ENCODE measurements around the gene NAA35.

Gene NAA35

DNA sequence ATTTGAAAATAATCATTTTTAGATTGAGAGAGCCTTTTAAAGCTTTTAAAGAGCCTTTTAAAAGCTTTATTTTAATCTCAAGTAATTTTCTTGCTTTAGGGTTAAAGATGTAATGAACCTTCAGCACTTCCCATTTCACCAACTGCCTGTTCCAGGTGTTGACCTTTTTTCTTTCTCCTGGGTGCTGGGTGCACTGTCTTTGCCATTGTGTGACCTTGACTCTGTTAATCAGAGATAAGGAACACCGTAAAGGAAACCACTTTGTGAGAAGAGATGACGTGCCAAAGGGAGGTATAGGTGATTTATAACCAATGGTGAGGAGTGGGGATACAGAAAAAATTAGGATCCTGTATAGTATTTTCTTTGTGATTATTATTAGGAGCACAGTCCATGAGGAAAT lies 68.2 kb downstream of the NAA35 start:
- TF ChIP-seq SNAI2 (CRISPR knock-in tag; IDR thresholded peaks at IDR 0.05) (no peak), ISL1 (CRISPR knock-in tag; IDR thresholded peaks at IDR 0.05) (no peak), ESRRG (CRISPR knock-in tag; IDR thresholded peaks at IDR 0.05) (no peak)
- TF ChIP-seq, protein P1, sequence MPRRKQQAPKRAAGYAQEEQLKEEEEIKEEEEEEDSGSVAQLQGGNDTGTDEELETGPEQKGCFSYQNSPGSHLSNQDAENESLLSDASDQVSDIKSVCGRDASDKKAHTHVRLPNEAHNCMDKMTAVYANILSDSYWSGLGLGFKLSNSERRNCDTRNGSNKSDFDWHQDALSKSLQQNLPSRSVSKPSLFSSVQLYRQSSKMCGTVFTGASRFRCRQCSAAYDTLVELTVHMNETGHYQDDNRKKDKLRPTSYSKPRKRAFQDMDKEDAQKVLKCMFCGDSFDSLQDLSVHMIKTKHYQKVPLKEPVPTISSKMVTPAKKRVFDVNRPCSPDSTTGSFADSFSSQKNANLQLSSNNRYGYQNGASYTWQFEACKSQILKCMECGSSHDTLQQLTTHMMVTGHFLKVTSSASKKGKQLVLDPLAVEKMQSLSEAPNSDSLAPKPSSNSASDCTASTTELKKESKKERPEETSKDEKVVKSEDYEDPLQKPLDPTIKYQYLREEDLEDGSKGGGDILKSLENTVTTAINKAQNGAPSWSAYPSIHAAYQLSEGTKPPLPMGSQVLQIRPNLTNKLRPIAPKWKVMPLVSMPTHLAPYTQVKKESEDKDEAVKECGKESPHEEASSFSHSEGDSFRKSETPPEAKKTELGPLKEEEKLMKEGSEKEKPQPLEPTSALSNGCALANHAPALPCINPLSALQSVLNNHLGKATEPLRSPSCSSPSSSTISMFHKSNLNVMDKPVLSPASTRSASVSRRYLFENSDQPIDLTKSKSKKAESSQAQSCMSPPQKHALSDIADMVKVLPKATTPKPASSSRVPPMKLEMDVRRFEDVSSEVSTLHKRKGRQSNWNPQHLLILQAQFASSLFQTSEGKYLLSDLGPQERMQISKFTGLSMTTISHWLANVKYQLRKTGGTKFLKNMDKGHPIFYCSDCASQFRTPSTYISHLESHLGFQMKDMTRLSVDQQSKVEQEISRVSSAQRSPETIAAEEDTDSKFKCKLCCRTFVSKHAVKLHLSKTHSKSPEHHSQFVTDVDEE (CRISPR knock-in tag; IDR thresholded peaks at IDR 0.05), result no peak
- ATAC-seq, result no peak

DNA sequence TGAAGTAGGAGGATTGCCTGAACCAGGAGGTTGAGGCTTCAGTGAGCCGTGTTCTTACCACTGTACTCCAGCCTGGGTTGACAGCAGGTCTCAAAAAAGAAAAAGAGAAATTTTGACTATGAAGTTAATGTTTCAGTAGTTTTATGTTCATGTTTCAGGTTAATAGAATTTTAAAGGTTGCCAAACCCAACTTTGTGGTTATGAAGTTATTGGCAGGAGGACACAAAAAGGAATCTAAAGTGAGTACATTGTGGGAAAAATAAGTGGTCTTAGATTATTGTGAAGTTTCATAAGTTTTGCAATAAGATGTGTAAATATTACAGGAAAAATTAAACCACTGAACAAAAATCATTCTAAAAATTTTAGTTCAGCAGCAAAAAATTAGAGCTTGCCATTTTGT lies 79.8 kb downstream of the NAA35 start:
- TF ChIP-seq, protein P2, sequence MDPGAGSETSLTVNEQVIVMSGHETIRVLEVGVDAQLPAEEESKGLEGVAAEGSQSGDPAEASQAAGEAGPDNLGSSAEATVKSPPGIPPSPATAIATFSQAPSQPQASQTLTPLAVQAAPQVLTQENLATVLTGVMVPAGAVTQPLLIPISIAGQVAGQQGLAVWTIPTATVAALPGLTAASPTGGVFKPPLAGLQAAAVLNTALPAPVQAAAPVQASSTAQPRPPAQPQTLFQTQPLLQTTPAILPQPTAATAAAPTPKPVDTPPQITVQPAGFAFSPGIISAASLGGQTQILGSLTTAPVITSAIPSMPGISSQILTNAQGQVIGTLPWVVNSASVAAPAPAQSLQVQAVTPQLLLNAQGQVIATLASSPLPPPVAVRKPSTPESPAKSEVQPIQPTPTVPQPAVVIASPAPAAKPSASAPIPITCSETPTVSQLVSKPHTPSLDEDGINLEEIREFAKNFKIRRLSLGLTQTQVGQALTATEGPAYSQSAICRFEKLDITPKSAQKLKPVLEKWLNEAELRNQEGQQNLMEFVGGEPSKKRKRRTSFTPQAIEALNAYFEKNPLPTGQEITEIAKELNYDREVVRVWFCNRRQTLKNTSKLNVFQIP (CRISPR knock-in tag; IDR thresholded peaks at IDR 0.05; ENCODE audit: borderline replicate concordance, low read depth), result no peak
- no peak for TF ChIP-seq ZFP3 (CRISPR knock-in tag; IDR thresholded peaks at IDR 0.05)
- TF ChIP-seq, protein P3, sequence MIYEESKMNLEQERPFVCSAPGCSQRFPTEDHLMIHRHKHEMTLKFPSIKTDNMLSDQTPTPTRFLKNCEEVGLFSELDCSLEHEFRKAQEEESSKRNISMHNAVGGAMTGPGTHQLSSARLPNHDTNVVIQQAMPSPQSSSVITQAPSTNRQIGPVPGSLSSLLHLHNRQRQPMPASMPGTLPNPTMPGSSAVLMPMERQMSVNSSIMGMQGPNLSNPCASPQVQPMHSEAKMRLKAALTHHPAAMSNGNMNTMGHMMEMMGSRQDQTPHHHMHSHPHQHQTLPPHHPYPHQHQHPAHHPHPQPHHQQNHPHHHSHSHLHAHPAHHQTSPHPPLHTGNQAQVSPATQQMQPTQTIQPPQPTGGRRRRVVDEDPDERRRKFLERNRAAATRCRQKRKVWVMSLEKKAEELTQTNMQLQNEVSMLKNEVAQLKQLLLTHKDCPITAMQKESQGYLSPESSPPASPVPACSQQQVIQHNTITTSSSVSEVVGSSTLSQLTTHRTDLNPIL (CRISPR knock-in tag; IDR thresholded peaks at IDR 0.05; ENCODE audit: low read depth), result no peak
- TF ChIP-seq, protein P1 (CRISPR knock-in tag; IDR thresholded peaks at IDR 0.05), result no peak
- no peak for TF ChIP-seq ZNF70 (CRISPR knock-in tag; IDR thresholded peaks at IDR 0.05)
- TF ChIP-seq ARNTL (CRISPR knock-in tag; IDR thresholded peaks at IDR 0.05; ENCODE audit: borderline replicate concordance, low read depth), result no peak
- no peak for TF ChIP-seq PPARA (CRISPR knock-in tag; IDR thresholded peaks at IDR 0.05; ENCODE audit: borderline replicate concordance)
- TF ChIP-seq ZC3H10 (CRISPR knock-in tag; IDR thresholded peaks at IDR 0.05), result no peak
- no peak for TF ChIP-seq OSR1 (CRISPR knock-in tag; IDR thresholded peaks at IDR 0.05)
- TF ChIP-seq ESRRG (CRISPR knock-in tag; IDR thresholded peaks at IDR 0.05), result no peak
- no peak for TF ChIP-seq ZFP30 (CRISPR knock-in tag; IDR thresholded peaks at IDR 0.05)
- no peak for TF ChIP-seq ZNF565 (CRISPR knock-in tag; conservative IDR thresholded peaks at IDR 0.05; ENCODE audit: low read depth)
- no peak for TF ChIP-seq ISL1 (CRISPR knock-in tag; IDR thresholded peaks at IDR 0.05)
- no peak for TF ChIP-seq SNAI2 (CRISPR knock-in tag; IDR thresholded peaks at IDR 0.05)
- no peak for TF ChIP-seq TCF4 (CRISPR knock-in tag; IDR thresholded peaks at IDR 0.05; ENCODE audit: borderline replicate concordance)
- ATAC-seq, result no peak

DNA sequence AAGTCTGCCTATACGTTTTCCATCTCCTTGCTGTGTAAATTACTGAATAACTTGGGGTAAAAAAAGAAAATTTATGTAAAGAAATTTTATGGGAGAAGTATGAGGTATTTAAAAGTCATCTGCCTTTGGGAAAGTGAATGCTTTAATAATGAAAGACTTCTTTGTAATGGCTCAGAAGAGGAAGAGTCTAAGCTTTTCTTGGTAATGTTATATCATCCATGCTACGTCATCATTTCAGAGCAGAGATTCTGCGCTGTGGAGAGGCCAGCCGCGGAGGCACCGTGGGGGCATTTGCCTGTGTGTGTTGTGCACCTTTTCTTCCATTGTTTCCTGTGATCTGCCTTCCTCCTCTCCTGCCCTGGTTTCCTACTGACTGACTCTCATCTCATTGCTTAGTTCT lies 80.2 kb downstream of the NAA35 start:
- TF ChIP-seq ISL1 (CRISPR knock-in tag; IDR thresholded peaks at IDR 0.05), result no peak
- no peak for ATAC-seq

DNA sequence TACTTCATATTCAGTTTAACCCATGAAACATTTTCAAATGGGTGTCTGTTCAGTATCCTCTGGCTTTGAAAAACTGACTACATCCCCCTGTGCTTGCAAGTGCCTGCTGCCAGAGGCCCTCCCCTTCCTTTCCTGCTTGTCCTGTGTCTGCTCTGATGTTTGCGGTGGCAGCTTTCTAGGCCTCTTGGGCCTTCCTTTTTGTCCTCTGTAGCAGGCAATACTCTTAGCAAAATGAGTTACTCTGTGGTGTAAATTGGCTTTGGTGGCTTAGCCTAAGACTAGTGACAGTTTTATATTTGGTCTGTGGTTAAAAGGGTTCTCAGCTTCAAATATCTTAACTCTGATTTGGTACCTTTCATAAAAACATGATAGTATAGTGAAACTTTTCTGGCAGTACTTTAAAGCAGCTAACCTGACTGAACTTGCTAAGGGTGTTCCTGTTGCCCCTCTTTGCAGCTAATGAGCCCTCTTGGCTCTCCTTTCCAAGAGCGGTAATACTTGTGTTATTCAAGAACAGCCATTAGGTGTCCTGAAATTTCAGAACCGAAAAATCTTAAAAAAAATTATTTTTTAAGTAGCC lies 81.8 kb downstream of the NAA35 start:
- no peak for ATAC-seq

DNA sequence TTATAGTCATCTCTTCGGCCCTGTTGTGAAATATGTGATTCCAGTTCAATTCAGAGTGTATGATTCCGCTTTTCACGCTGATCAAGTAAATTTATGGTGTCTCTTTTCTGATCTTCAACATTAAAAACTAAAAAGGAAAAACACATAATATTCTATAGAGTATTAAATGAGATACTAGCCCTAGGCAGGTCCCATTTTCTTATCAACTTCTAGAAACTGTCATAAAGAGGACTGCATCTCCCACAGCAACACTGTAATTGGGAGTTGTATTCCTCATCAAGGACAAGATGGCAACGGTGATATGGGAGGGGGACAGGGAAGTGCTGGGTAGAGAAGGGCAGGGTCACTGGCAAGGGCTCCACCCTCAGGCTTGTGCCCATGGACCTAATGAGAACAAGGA lies 86.8 kb downstream of the NAA35 start:
- TF ChIP-seq ZC3H10 (CRISPR knock-in tag; IDR thresholded peaks at IDR 0.05), result no peak
- TF ChIP-seq ZFP30 (CRISPR knock-in tag; IDR thresholded peaks at IDR 0.05), result no peak
- no peak for TF ChIP-seq GLIS3 (CRISPR knock-in tag; IDR thresholded peaks at IDR 0.05)
- TF ChIP-seq RARB (CRISPR knock-in tag; IDR thresholded peaks at IDR 0.05), result no peak
- TF ChIP-seq ZNF70 (CRISPR knock-in tag; IDR thresholded peaks at IDR 0.05), result no peak
- TF ChIP-seq, protein P1 (CRISPR knock-in tag; IDR thresholded peaks at IDR 0.05), result no peak
- TF ChIP-seq, protein P4, sequence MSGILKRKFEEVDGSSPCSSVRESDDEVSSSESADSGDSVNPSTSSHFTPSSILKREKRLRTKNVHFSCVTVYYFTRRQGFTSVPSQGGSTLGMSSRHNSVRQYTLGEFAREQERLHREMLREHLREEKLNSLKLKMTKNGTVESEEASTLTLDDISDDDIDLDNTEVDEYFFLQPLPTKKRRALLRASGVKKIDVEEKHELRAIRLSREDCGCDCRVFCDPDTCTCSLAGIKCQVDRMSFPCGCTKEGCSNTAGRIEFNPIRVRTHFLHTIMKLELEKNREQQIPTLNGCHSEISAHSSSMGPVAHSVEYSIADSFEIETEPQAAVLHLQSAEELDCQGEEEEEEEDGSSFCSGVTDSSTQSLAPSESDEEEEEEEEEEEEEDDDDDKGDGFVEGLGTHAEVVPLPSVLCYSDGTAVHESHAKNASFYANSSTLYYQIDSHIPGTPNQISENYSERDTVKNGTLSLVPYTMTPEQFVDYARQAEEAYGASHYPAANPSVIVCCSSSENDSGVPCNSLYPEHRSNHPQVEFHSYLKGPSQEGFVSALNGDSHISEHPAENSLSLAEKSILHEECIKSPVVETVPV (CRISPR knock-in tag; IDR thresholded peaks at IDR 0.05), result no peak
- no peak for TF ChIP-seq ISL1 (CRISPR knock-in tag; IDR thresholded peaks at IDR 0.05)
- TF ChIP-seq TCF4 (CRISPR knock-in tag; IDR thresholded peaks at IDR 0.05; ENCODE audit: borderline replicate concordance), result no peak
- no peak for TF ChIP-seq ZNF8 (CRISPR knock-in tag; IDR thresholded peaks at IDR 0.05)
- TF ChIP-seq ARNTL (CRISPR knock-in tag; IDR thresholded peaks at IDR 0.05; ENCODE audit: borderline replicate concordance, low read depth), result no peak
- no peak for ATAC-seq

More for the DNA sequence above, 81.8 kb downstream of the NAA35 start:
- TF ChIP-seq ARNTL (CRISPR knock-in tag; IDR thresholded peaks at IDR 0.05; ENCODE audit: borderline replicate concordance, low read depth), result no peak
